Tibial artery (tissue), 4 donors: ENCODE measurements around the gene MAST4.

Experiments used
- DNase-seq, 2 donors: peaks; one replicate each; pipeline ENCODE4 v3.0.0-alpha.2; 2019
- H3K27ac ChIP-seq, 2 donors: fragments of 200-600 bp; sonication (generic) in 1 of 2; 1 replicate in 1 of 2; 2 replicates in 1 of 2; pipeline ENCODE4 v1.5.1; 2018 to 2019; ENCODE audit warnings: mild to moderate bottlenecking in 1 of 2
- H3K27me3 ChIP-seq, 2 donors: fragments of 200-600 bp; sonication (generic) in 1 of 2; one replicate each; pipeline versions ENCODE4 v1.5.1 to v1.6.0; 2016 to 2019
- H3K36me3 ChIP-seq, 3 donors: fragments of 200-600 bp; sonication (generic) in 2 of 3; one replicate each; pipeline ENCODE4 v1.5.1; 2016 to 2019; ENCODE audit warnings: mild to moderate bottlenecking in 2 of 3
- H3K4me1 ChIP-seq, 4 donors: fragments of 200-600 bp; sonication (generic) in 2 of 4; 1 replicate in 3 of 4; 2 replicates in 1 of 4; pipeline ENCODE4 v1.5.1; 2016 to 2019
- H3K4me3 ChIP-seq, 2 donors: fragments of 200-600 bp; sonication (generic) in 1 of 2; 1 replicate in 1 of 2; 2 replicates in 1 of 2; pipeline ENCODE4 v1.5.1; 2018 to 2019; ENCODE audit warnings: mild to moderate bottlenecking in 2 of 2
- H3K9me3 ChIP-seq, 3 donors: fragments of 200-600 bp; sonication (generic) in 1 of 3; one replicate each; pipeline ENCODE4 v1.5.1; 2016 to 2019
- intact Hi-C: fragments of 100-400 bp; cut with DNase I; formaldehyde crosslinking; loops from one replicate; pipeline ENCODE4 v1.15.0; 2023; ENCODE audit warnings: low total_unique reads
- TF ChIP-seq, protein P1 (sequence below), 2 experiments: fragments of 200-600 bp in 1 of 2; fragments of 450-650 bp in 1 of 2; IDR thresholded peaks; one replicate each; pipeline ENCODE4 v1.5.1; 2017 to 2019; ENCODE audit warnings: antibody characterized with exemption in 2 of 2, mild to moderate bottlenecking in 1 of 2, moderate library complexity in 1 of 2

The MAST4 gene

DNA sequence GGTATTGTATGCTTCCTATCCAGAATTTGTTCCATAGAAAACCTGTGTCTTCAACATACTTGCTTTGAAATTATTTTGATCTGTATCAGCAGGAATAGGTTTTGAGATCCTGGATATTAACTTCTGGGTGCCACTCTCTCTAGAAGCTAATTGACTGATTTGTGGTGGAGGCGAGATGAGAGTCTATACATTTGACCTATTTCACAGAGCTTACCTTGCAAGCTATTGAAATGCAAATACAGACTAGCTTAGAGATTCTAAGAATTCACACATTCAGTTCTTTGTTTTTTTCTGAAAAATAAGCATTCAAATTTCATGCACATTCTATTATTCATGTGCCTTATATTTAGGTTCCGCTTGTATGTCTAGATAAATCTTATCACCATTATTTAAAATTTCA, 246.3 kb downstream of the MAST4 start:
- TF ChIP-seq, protein P1, sequence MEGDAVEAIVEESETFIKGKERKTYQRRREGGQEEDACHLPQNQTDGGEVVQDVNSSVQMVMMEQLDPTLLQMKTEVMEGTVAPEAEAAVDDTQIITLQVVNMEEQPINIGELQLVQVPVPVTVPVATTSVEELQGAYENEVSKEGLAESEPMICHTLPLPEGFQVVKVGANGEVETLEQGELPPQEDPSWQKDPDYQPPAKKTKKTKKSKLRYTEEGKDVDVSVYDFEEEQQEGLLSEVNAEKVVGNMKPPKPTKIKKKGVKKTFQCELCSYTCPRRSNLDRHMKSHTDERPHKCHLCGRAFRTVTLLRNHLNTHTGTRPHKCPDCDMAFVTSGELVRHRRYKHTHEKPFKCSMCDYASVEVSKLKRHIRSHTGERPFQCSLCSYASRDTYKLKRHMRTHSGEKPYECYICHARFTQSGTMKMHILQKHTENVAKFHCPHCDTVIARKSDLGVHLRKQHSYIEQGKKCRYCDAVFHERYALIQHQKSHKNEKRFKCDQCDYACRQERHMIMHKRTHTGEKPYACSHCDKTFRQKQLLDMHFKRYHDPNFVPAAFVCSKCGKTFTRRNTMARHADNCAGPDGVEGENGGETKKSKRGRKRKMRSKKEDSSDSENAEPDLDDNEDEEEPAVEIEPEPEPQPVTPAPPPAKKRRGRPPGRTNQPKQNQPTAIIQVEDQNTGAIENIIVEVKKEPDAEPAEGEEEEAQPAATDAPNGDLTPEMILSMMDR (IDR thresholded peaks at IDR 0.05): no peak
- Histone ChIP-seq H3K9me3 (no peaks in the 10 kb centered on the region), H3K4me1 (no peaks in the 10 kb centered on the region), H3K36me3 (no peaks in the 10 kb centered on the region), H3K27me3 (no peaks in the 10 kb centered on the region), H3K27ac (no peak overlapping the region), H3K4me3 (no peak overlapping the region)
- intact Hi-C loops: no loop called here
- DNase-seq: no peak

DNA sequence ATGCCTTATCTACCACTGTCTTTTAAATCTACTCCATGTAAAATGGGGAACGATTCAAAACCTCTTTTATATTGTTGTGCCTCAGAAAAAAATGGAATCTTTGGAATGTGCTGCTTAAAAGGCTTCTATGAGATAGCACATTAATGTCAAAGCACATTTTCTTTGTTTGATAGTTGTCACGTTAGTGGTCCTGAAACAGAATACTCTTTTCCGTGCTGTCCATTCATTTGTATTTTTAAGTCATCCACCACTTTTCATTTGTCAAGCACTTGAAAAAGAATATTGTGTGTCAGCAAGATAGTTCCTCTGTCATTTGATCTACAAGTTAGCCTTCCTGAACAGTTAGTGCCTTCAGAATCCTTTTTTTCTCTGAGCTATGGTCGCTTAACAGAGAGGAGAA, 246.9 kb downstream of the MAST4 start:
- Histone ChIP-seq H3K4me3 (no peak overlapping the region), H3K27ac (no peak overlapping the region), H3K9me3 (no peaks in the 10 kb centered on the region), H3K36me3 (no peaks in the 10 kb centered on the region), H3K27me3 (no peaks in the 10 kb centered on the region), H3K4me1 (no peaks in the 10 kb centered on the region)
- TF ChIP-seq, protein P1 (IDR thresholded peaks at IDR 0.05): no peak
- intact Hi-C loops: no loop called here
- no peak for DNase-seq

DNA sequence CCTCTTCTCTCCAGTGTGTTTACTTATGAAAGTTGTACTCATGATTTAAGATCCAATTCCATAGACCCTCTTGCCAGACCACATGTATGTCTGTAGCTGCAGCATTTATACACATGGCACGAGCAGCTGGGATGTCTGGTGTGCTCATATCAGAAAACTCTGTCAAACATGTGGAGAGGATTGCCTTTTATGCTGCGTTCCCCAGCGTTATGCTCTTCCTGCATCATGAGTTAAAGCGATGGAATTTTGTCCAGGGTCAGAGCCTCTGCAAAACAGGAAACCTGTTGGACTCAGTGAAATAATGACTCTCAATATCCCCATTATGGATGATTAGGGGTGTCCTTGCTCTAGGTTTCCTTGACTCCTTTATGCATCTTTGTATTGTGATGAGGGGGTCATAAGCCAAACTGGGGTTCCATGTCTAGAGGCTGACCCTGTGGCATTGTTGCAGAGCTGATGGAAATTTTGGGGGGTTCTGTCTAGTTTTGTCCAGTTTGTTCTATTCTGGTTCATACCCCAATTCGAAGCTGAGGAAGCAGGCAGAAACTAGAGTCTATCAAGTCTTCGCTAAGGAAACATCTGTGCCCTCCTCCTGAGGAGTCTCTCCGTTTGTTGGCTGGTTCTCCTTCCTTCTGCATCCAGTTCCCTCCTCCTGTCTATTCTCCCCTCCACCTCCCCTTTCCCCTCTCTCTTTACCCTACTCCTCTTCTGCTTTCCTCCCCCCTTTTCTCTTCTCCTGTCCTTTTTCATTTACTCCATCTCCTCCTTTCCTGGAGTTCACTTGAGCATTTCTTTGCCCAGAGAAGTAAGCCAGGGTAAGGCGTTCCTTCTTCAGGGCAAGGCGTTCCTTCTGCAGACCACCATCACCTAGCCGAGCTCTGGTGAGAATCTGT, 252.8 kb downstream of the MAST4 start:
- Histone ChIP-seq H3K4me1 (no peaks in the 10 kb centered on the region), H3K27me3 (no peaks in the 10 kb centered on the region), H3K9me3 (no peaks in the 10 kb centered on the region), H3K27ac (no peak overlapping the region), H3K4me3 (no peak overlapping the region), H3K36me3 (no peaks in the 10 kb centered on the region)
- DNase-seq: no peak
- intact Hi-C loops: no loop called here
- TF ChIP-seq, protein P1 (IDR thresholded peaks at IDR 0.05): no peak

DNA sequence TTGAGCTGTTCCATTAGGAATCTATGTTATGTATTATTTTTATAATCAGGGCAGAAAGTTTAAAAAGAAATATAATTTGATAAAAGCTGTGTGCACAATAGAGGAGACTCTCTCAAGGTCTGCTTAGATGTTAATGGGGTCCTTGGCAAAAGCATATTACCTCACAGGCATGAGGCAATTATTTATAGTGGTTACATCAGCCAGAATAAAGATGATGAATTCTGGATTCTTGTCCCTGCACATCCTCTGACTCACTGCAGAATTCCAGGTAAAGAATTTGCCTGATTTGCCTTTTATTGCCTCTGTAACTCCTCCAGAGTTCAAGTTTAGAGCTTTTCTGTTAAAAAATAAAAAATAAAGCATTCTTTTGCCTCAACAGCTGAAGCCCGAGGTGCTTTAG, 253.6 kb downstream of the MAST4 start:
- TF ChIP-seq, protein P1 (IDR thresholded peaks at IDR 0.05): no peak
- Histone ChIP-seq H3K4me3 (no peak overlapping the region), H3K36me3 (no peaks in the 10 kb centered on the region), H3K9me3 (no peaks in the 10 kb centered on the region), H3K27ac (no peak overlapping the region), H3K4me1 (no peaks in the 10 kb centered on the region), H3K27me3 (peaks cover 0 to 3% of the 10 kb centered on the region in 2 donors)
- DNase-seq: no peak
- intact Hi-C loops: no loop called here

DNA sequence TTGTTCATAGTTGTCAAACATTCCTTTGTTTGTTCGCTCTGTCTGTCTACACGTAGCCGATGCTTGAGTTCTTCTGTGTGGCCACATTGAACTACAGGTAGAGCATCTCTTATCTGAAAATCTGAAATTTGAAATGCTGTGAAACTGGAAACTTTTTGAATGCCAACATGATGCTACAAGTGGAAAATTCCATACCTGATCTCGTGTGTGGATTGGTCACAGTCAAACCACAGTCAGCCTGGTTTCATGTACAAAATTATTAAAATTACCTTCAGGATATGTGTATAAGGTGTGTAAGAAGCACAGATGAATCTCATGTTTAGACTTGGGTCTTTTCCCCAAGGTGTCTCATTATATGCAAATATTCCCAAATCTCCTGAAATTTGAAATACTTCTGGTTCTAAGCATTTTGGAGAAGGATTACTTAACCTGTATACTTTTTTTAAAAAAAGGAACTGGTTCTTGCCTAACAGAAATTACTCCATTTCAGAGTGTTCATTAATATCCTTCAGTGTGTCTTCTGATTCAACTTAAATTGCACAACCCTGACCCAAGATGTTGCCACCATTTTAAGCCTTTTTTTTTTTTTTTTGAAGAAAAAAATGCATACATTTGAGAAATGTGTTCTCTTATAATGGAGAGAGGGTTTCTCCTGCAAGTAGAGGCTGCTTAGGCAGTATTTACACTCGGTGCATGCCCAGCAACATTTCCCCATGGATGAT, 254.3 kb downstream of the MAST4 start:
- no peaks in the 10 kb centered on the region for H3K9me3 ChIP-seq
- H3K36me3 ChIP-seq: no peaks in the 10 kb centered on the region
- no peak overlapping the region for H3K27ac ChIP-seq
- DNase-seq: no peak
- H3K4me3 ChIP-seq: no peak overlapping the region
- H3K4me1 ChIP-seq: no peaks in the 10 kb centered on the region
- TF ChIP-seq, protein P1 (IDR thresholded peaks at IDR 0.05): no peak
- intact Hi-C loops: no loop called here
- H3K27me3 ChIP-seq: peaks cover 0 to 3% of the 10 kb centered on the region in 2 donors
